HG03280 (cell line): Measurements from ENCODE around the gene PARD3.
"Not testable (repeated sequence)": the region's sequence is repeated elsewhere in the genome, so short reads cannot be mapped to it uniquely, and the experiment has no call there.

Source experiments
- ATAC-seq: cut with Tn5 transposase; IDR thresholded peaks from one replicate; pipeline ENCODE4 v1.9.1; 2021; ENCODE audit warnings: mild to moderate bottlenecking, moderate library complexity; ENCODE audit not compliant: unreplicated experiment

Gene PARD3

GRCh38 chr10:34074051-34074450 is 741.0 kb downstream of the PARD3 start:
- ATAC-seq, result no peak

- not testable (repeated sequence) for ATAC-seq
These were observed 747.4 kb downstream of the PARD3 start for GRCh38 chr10:34067741-34068140.

- no peak for ATAC-seq
These were observed 751.5 kb downstream of the PARD3 start for GRCh38 chr10:34063592-34063991.

- ATAC-seq, result no peak
These were observed 753.3 kb downstream of the PARD3 start for GRCh38 chr10:34061841-34062240.
